GM21723 (cell line): ENCODE data around the gene CFAP161.
"Not testable (repeated sequence)": the region's sequence is repeated elsewhere in the genome, so short reads cannot be mapped to it uniquely, and the experiment has no call there.

Experiments used
- ATAC-seq: cut with Tn5 transposase; IDR thresholded peaks from one replicate; pipeline ENCODE4 v1.9.1; 2021; ENCODE audit warnings: mild to moderate bottlenecking, moderate library complexity; ENCODE audit not compliant: unreplicated experiment

Gene CFAP161

GRCh38 chr15:81157195-81157938 is 23.3 kb downstream of the CFAP161 start:
- ATAC-seq = no peak

GRCh38 chr15:81157939-81158223 is 23.8 kb downstream of the CFAP161 start:
- no peak for ATAC-seq

DNA sequence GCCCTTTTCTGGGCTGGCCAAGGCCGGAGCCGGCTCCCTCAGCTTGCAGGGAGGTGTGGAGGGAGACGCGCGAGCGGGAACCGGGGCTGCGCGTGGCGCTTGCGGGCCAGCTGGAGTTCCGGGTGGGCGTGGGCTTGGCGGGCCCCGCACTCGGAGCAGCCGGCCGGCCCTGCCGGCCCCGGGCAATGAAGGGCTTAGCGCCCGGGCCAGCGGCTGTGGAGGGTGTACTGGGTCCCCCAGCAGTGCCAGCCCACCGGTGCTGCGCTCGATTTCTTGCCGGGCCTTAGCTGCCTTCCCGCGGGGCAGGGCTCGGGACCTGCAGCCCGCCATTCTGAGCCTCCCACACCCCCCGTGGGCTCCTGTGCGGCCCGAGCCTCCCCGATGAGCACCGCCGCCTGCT is 24.5 kb downstream of the CFAP161 start:
- ATAC-seq = not testable (repeated sequence)

GRCh38 chr15:81160312-81161159 is 26.5 kb downstream of the CFAP161 start:
- no peak for ATAC-seq

GRCh38 chr15:81161160-81161673 is 27.1 kb downstream of the CFAP161 start:
- no peak for ATAC-seq

- ATAC-seq = no peak
Observed at GRCh38 chr15:81161851-81162250, 27.8 kb downstream of the CFAP161 start.

DNA sequence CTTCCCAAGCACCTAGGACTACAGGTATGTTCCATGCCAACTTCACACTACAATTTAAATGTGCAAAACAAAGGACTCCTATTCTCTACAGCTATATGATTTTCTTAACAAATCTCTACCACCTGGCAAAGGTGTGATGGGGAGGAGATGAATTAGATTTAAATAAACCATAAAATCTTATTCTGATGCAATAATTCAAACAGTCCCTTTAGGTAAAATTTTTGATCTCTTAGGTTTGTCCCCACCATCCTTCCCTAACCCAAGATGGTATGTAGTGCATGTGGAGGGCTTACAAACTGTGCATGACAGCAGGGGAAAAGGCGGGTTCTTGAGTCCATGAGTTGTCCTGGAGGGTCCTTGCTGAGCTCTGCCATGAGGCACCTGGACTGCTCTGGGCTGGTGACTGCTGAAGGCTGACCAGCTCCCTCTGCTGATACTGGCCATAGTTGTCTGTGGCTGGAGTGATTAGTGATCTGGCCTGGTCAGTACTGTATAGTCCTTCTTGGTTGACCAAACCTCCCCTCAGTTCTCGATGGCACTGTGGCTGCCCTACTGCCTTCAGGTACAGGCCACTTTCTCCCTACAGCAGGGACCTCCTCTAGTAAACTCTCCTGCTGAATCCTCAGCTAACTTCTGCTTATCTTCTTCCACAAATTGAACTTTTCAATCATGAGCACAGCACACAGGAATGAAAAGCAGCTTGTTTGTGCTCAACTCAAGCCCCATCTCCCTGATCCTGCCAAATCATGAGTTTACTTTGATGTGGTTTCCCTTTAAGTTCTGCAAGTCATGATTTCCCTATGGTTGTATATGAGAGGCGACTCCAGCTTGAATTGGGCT is 30.1 kb downstream of the CFAP161 start:
- ATAC-seq = no peak

GRCh38 chr15:81165535-81165934 is 31.5 kb downstream of the CFAP161 start:
- ATAC-seq = no peak

DNA sequence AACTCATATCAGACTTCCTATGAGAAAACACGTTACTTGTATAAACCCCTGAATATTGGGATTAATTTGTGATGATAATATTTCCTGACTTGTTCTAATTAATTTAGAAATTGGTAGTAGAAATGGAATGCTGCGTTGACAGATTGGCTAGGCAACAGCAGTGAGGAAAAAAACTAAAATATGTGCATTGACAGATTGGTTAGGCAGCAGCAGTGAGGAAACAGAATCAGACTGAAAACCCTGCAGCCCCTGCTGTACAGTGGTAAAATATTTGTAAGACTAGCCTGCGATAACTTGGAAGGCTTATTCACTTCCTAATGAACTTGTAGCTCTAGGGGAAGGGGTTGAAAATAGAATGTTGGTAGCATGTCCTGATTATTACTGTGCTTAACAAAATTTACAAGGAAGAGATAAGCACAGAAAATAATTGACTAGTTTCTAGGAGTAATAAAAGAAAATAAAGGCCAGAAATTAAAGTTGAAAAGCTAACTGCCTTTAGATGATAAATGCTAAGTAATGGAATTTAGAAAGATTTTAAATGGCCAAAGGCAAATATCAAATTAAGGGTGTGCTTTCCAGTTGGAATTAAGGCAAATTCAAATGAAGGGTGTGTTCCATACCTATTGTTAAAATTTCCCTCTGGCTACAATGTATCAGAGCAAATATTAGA is 32.7 kb downstream of the CFAP161 start:
- no peak for ATAC-seq

- ATAC-seq = no peak
Observed at GRCh38 chr15:81168131-81168526, 34.1 kb downstream of the CFAP161 start.

- ATAC-seq = no peak
Observed at GRCh38 chr15:81168644-81169043, 34.6 kb downstream of the CFAP161 start.

- no peak for ATAC-seq
Observed at GRCh38 chr15:81170511-81170910, 36.4 kb downstream of the CFAP161 start.

DNA sequence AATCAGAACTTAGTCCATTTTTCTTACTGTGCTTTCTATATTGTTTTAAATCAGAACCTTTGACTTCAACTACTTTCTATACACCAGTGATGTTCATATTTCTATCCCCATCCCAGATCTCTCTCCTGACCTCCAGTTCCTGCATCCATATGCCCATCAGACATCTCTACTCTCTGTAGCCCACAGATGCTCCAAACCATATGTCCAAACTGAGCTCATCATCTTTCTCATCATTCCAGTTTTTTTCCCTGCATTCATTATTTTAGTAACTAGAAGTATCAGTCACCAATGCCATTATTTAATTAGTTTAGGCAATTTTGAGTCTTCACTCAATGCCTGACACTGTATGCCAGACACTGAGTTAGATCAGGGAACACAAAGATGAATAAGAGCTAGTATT is 37.2 kb downstream of the CFAP161 start:
- ATAC-seq = no peak

DNA sequence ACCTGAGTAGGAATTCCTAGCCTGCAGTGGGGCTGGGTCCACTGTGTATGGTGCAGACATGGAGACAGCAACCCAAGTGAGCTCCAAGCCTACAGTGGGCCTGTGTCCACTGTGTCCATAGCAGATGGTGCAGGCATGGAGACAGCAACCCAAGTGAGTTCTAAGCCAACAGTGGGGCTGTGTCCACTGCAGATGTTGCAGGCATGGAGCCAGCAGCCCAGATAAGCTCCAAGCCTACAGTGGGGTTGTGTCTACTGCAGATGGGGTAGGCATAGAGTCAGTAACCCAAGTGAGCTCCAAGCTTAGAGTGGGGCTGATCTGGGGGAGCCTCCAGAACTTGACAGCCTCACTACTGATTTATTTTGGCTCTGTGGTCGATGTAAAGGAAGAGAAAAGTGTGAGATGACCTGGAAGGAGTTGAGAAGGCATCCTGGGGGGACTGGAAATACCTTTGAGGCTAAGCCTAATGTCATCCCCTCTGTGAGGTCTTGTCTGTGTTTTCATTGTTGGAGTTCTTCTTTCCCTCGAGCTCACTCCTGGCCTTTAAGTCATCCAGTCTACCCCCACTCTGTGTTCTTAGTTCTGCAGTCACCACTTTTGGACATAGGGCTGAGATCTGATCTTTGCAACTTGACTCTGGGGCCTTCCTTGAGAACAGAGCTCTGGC is 40.2 kb downstream of the CFAP161 start:
- ATAC-seq = no peak

DNA sequence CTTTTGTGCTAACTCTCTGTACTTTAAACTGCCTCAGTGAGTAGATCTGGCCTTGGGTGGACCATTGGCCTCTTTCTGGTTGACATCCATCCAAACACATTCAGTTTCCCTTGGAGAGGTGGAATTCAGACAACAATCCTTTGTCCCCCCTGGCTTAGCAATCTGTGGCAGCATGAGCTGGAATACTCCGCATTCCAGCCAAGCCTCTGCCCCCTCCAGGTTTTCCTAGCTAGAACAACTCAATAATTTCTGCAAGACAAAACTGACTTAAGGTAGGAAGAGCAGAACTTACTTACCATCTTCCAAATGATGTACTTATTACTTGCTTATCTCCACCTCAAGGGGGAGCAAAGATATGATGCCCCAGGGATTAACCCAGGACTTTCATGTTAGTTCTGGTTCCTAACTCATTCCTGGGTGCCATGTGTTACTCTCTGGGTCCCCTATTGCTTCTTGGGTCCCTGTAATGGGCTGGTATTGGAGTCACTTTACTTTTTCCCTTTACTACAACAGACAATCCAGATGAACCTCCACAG is 40.8 kb downstream of the CFAP161 start:
- no peak for ATAC-seq

GRCh38 chr15:81175496-81175895 is 41.4 kb downstream of the CFAP161 start:
- no peak for ATAC-seq

DNA sequence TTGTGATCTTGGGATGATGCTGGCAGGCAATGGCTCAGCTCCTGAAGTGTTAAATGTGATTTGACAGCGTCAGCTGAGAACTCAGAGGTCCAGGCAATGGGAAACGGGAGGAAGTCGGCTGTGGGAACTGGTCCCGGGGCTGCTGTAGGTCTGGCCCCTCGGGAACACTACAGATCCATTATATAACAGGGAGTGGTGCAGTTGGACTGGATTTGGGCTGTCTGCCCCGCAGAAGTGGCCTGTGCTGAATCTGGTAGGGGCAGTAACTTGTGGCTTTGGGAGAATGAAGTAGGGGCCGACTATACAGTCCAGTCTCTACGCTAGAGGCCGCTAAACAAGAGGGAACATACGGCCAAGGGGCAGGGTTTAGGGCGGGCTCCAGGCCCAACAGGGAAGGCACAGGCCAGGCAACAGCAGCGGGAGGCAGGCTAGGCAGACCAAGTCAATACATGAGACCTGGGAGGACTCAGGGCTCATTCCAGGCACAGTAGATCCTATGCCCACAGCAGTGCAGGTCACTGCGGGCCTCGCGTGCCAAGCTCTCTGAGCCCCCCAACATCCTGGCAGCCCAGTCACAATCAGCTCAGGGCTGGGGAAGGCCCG is 42.3 kb downstream of the CFAP161 start:
- no peak for ATAC-seq

DNA sequence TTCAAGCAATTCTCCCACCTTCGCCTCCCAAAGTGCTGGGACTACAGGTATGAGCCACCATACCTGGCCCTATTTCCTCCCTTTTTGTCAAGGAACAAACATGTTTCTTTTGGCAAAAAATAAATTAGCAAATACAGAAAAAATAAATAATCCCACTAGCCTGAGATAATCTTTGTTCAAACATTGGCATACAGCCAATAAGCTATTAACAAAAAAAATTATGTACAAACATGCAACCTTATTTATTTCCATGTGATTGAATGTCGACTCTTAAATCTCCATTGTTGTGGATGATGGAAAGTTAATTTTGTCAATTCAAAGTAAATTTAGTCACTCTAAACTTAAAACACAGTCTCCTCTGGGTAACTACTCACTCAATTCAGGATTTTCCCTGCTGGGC is 44.3 kb downstream of the CFAP161 start:
- ATAC-seq = no peak

GRCh38 chr15:81181220-81181619 is 47.1 kb downstream of the CFAP161 start:
- no peak for ATAC-seq
